NT2/D1 (cell line): ENCODE measurements around the gene USP27X.

Experiments
- SUZ12 ChIP-seq: IDR thresholded peaks from 2 replicates; pipeline ENCODE4 v1.6.1; 2011; ENCODE audit not compliant: insufficient read length, insufficient read depth; ENCODE audit errors: extremely low read depth
- YY1 ChIP-seq: IDR thresholded peaks from 2 replicates; pipeline ENCODE4 v1.6.1; 2011; ENCODE audit not compliant: insufficient read length, insufficient read depth
- ZNF274 ChIP-seq: IDR thresholded peaks from 2 replicates; pipeline ENCODE4 v1.6.1; 2011; ENCODE audit warnings: mild to moderate bottlenecking, low read depth, low read length

DNA sequence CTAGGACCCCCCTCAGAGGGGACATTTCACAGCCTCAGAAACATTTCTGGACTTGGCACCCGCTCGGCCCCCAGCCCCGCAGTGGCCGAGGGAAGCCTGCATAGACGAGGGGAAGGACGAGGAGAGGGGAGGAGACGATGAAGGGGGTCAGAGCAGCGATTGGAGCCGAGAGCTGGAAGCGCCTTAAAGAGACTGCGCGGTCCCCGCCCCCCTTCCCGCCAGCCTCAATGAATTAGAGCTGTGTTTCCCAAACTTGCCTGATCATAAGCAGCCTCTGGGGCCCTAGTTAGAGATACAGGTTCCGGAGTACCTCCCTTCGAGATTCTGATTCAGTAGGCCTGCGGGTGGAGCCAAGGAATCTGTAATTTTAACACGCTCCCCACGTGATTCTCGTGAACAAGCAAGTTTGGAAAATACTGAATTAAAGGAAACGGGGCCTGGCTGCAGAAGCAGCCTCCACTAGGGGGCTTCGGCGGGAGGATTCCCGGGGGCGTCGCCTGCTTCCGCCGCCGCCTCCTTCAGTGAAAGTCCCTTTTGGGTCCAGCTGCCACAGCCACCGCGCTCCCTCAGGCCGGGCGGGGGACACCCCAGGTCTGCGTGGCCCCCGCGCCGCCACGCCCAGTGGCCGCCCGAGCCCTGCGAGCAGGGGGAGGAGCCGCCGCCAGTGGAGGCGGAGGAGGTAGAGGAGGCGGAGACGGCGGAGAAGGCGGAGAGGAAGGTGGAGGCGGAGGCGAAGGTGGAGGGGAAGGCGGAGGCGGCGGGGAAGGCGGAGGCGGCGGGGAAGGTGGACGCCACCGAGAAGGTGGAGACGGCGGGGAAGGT lies at the start of gene USP27X:
- TF ChIP-seq ZNF274 (no peak), SUZ12 (no peak), YY1 (no peak)
